HG03175 (cell line): ENCODE measurements around the gene ALDH1B1.

Experiments used
- ATAC-seq: cut with Tn5 transposase; IDR thresholded peaks from one replicate; pipeline ENCODE4 v1.9.1; 2021; ENCODE audit warnings: mild to moderate bottlenecking, moderate library complexity; ENCODE audit not compliant: unreplicated experiment

Gene ALDH1B1

DNA sequence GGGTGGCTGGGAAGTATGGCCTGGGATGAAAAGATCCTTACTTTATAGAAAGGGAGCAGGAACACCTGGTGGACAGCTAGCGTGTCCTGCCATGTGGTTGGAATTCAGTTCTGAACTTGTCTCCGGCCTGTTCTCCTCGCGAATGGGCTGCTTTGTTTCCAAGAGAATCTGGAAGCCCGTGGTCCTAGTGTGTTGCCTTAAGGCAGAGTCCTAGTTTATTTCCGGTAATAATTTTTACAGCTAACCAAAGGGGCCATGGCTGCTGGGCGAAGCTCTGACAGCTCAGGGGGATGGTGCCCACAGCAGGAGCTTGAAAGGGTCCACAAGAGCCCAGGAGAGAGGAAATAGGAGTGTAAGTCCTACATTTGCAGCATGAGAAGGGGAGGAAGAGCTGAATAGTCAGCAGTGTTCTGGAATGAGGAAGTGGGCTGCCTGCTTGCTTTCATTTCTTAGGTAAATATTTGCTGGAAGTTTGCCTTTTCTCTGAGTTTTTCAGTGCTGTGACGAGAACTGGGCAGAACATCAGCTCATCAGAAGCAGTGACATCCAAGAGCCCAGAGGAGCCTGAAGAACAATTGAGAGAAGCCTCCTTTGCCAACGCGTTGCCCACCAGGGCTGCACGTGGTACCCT, 44.8 kb downstream of the ALDH1B1 start:
- no peak for ATAC-seq

- ATAC-seq = no peak
Measured at GRCh38 chr9:38439291-38439915, 46.9 kb downstream of the ALDH1B1 start.

DNA sequence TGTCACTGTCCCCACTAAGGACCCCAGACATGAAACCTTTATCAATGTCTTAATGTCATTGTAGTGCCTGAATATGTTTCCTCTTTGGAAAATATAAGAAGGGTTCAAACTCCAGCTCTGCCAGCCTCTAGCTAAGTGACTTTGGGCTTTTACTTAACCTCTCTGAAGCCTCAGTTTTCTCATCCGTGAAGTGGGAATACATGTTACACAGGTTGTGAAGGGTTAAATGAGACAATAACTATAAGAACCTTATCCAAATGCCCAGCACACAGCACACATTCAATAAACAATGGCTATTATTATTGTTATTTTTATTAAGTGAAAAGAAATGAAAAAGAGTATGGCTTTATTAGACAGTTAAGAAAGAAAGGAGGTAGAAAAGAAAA, 47.4 kb downstream of the ALDH1B1 start:
- ATAC-seq = no peak

GRCh38 chr9:38440516-38440915, 48.0 kb downstream of the ALDH1B1 start:
- no peak for ATAC-seq

- ATAC-seq = no peak
Measured at GRCh38 chr9:38441347-38442085, 49.0 kb downstream of the ALDH1B1 start.

DNA sequence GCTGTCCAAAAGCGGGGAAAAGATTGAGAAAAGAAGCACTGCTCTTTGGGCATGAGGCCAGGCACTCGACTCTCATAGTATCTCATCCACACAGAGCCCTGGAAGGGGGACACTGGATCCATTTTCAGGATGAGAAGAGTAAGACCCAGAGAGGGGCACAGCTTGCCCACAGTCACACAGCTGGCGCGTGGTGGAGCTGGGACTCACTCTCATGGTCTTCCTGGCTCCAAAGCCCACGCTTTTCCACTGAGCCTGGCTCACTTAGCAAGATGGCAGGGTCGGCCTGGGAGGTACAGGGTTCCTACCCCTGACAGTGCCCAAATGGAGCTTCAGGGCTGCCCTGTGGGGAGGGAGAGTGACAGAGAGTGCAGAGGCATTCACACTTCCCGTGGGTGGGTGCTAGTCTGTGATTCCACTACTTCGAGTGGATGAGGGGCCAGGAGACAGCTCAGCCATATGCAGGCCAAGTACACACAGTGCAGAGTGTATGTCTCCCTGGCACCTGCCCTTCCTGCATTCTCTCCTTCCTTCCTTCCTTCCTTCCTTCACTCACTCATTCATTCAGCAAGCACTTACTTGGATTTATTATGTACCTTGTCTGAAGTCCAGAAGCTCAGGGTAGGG, 50.1 kb downstream of the ALDH1B1 start:
- ATAC-seq = no peak

- ATAC-seq = no peak
Measured at GRCh38 chr9:38443181-38443580, 50.7 kb downstream of the ALDH1B1 start.

GRCh38 chr9:38443597-38443996, 51.1 kb downstream of the ALDH1B1 start:
- ATAC-seq = no peak

DNA sequence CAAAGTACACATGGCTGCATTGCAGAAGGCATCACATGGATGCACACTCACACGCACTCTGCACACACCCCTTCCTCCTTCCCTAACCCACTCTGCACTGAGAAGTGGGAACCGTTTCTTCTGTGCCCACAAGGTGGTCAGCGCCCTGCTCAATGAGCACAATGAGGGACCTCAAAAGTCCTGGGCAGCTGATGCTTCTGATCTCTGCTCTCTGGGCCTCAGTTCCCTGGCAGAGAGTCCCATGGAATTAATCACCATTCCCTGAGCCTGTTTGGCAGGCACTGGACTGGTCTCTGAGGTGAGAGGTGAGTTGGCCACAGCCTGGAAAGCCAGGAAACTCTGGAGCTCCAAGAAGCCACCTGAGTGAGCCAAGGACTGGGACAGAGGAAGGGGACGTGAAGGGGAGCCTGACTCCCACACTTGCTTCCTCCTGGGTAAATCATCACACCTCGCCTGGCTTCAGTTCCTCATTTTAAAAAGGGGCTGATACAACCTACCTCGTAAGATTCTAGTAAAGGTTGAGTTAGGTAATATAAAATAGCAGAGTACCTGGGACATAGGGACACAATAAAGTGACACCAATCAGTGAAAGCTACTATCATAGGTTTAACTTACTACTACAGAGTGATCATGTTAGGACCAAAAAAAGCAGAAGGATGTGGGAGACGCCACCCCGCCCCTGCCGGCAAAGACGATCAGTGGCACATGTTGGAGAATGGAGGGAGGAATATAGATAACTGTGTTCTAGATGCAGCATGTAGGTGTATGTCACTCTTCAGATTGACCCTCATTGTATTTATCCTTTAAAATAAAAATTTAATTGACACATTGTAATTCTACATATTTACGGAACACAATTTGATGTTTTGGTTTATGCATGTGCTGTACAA, 52.9 kb downstream of the ALDH1B1 start:
- ATAC-seq = peak; percentile 94

GRCh38 chr9:38447703-38448102, 55.2 kb downstream of the ALDH1B1 start:
- no peak for ATAC-seq
